ENCODE data around the gene GRID2. TPM values are rescaled to one million over a fixed set of nuclear protein-coding genes. Genes with fewer than 3 reads are reported as not detected.

GRID2 gene
- total RNA-seq, 1 experiment from 2014 or later, result not detected

- BruUV-seq (replicated peaks), result no TSS peak
- peaks cover 7% of the 10 kb centered on the region for H3K4me1 Mint-ChIP-seq (ENCODE audit: insufficient read depth, unreplicated experiment)
- intact Hi-C loops (cut with micrococcal nuclease), result loop anchor here (10.0 kb wide), 1 partner anchor 81 kb away; no protein-coding TSS in a partner anchor
- H3K36me3 Mint-ChIP-seq (ENCODE audit: insufficient read depth, unreplicated experiment), result no peaks in the 10 kb centered on the region
- ChIA-PET POLR2A (no interaction called here), CTCF (interaction anchor here (0.6 kb wide), 1 partner anchor 808 kb away, joined by 3 read pairs; no protein-coding TSS in a partner anchor)
- peak overlapping the region; percentile 52 for H3K27ac Mint-ChIP-seq (ENCODE audit: low read depth, unreplicated experiment)
- no peaks in the 10 kb centered on the region for H3K9me3 Mint-ChIP-seq (ENCODE audit: unreplicated experiment)
- TF ChIP-seq, protein P1, sequence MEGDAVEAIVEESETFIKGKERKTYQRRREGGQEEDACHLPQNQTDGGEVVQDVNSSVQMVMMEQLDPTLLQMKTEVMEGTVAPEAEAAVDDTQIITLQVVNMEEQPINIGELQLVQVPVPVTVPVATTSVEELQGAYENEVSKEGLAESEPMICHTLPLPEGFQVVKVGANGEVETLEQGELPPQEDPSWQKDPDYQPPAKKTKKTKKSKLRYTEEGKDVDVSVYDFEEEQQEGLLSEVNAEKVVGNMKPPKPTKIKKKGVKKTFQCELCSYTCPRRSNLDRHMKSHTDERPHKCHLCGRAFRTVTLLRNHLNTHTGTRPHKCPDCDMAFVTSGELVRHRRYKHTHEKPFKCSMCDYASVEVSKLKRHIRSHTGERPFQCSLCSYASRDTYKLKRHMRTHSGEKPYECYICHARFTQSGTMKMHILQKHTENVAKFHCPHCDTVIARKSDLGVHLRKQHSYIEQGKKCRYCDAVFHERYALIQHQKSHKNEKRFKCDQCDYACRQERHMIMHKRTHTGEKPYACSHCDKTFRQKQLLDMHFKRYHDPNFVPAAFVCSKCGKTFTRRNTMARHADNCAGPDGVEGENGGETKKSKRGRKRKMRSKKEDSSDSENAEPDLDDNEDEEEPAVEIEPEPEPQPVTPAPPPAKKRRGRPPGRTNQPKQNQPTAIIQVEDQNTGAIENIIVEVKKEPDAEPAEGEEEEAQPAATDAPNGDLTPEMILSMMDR (IDR thresholded peaks at IDR 0.05; ENCODE audit: unreplicated experiment), result no peak
- DNase-seq (ENCODE audit: unreplicated experiment), result peak; percentile 79
- no peaks in the 10 kb centered on the region for H3K27me3 Mint-ChIP-seq (ENCODE audit: insufficient read depth, unreplicated experiment)
- H3K4me3 Mint-ChIP-seq (ENCODE audit: unreplicated experiment), result no peak overlapping the region
Measured at GRCh38 chr4:93396272-93396671, 1092.5 kb downstream of the GRID2 start.

DNA sequence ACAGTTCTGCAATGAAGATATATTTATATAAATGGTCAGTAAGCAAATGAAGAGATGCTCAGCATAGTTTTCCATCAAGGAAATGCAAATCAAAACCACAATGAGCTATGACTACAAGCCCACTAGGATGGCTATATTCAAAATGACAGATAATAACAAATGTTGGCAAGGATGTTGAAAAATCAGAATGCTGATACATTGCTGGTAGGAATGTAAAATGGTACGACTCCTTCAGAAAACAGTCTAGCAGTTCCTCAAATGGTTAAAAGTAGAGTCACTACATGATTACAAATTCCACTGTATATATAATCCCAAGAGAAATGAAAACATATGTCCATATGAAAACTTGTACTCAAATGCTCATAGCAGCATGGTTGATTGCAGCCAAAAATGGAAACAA is 1099.8 kb downstream of the GRID2 start:
- H3K27ac Mint-ChIP-seq (ENCODE audit: low read depth, unreplicated experiment), result no peak overlapping the region
- H3K27me3 Mint-ChIP-seq (ENCODE audit: insufficient read depth, unreplicated experiment), result no peaks in the 10 kb centered on the region
- H3K36me3 Mint-ChIP-seq (ENCODE audit: insufficient read depth, unreplicated experiment), result no peaks in the 10 kb centered on the region
- no peak overlapping the region for H3K4me3 Mint-ChIP-seq (ENCODE audit: unreplicated experiment)
- no peaks in the 10 kb centered on the region for H3K4me1 Mint-ChIP-seq (ENCODE audit: insufficient read depth, unreplicated experiment)
- H3K9me3 Mint-ChIP-seq (ENCODE audit: unreplicated experiment), result no peaks in the 10 kb centered on the region
- intact Hi-C loops (cut with micrococcal nuclease), result no loop called here
- CTCF ChIA-PET, result interaction anchor here (0.6 kb wide), 1 partner anchor 255 kb away, joined by 3 read pairs; no protein-coding TSS in a partner anchor
- POLR2A ChIA-PET, result no interaction called here
- DNase-seq (ENCODE audit: unreplicated experiment), result no peak
- TF ChIP-seq, protein P1 (IDR thresholded peaks at IDR 0.05; ENCODE audit: unreplicated experiment), result no peak
- BruUV-seq (replicated peaks), result no TSS peak

GRCh38 chr4:93407493-93408275 is 1103.9 kb downstream of the GRID2 start:
- intact Hi-C loops (cut with micrococcal nuclease), result no loop called here
- BruUV-seq (replicated peaks), result no TSS peak
- TF ChIP-seq, protein P1 (IDR thresholded peaks at IDR 0.05; ENCODE audit: unreplicated experiment), result no peak
- Mint-ChIP-seq H3K27ac (ENCODE audit: low read depth, unreplicated experiment) (no peak overlapping the region), H3K27me3 (ENCODE audit: insufficient read depth, unreplicated experiment) (no peaks in the 10 kb centered on the region), H3K4me1 (ENCODE audit: insufficient read depth, unreplicated experiment) (no peaks in the 10 kb centered on the region), H3K36me3 (ENCODE audit: insufficient read depth, unreplicated experiment) (no peaks in the 10 kb centered on the region), H3K9me3 (ENCODE audit: unreplicated experiment) (no peaks in the 10 kb centered on the region), H3K4me3 (ENCODE audit: unreplicated experiment) (no peak overlapping the region)
- CTCF ChIA-PET, result interaction anchor here (1.2 kb wide), 1 partner anchor 53 kb away, joined by 3 read pairs; no protein-coding TSS in a partner anchor
- POLR2A ChIA-PET, result no interaction called here
- no peak for DNase-seq (ENCODE audit: unreplicated experiment)

DNA sequence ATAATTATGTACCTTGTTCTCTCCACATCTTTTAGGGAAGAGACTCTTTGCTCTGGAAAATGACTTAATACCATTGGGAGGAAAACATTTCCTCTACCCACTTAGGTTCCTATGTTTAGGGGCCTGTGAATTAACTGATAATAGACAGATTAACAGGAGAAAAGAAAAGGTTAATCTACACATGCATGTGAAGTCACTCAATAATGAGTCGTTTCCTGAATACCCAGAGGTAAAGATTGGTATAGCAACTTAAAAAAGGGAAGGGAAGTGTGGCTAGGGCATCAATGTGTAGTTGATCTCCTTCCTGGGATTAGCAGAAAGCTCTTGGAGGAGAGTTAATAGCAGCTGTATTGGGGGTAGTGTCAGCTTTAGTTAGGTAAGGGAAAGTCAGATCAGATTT is 1105.3 kb downstream of the GRID2 start:
- ChIA-PET POLR2A (no interaction called here), CTCF (no interaction called here)
- no peak overlapping the region for H3K4me3 Mint-ChIP-seq (ENCODE audit: unreplicated experiment)
- H3K27ac Mint-ChIP-seq (ENCODE audit: low read depth, unreplicated experiment), result no peak overlapping the region
- intact Hi-C loops (cut with micrococcal nuclease), result no loop called here
- TF ChIP-seq, protein P1 (IDR thresholded peaks at IDR 0.05; ENCODE audit: unreplicated experiment), result no peak
- no peaks in the 10 kb centered on the region for H3K9me3 Mint-ChIP-seq (ENCODE audit: unreplicated experiment)
- no peaks in the 10 kb centered on the region for H3K36me3 Mint-ChIP-seq (ENCODE audit: insufficient read depth, unreplicated experiment)
- no TSS peak for BruUV-seq (replicated peaks)
- no peaks in the 10 kb centered on the region for H3K4me1 Mint-ChIP-seq (ENCODE audit: insufficient read depth, unreplicated experiment)
- no peak for DNase-seq (ENCODE audit: unreplicated experiment)
- H3K27me3 Mint-ChIP-seq (ENCODE audit: insufficient read depth, unreplicated experiment), result no peaks in the 10 kb centered on the region

All from MCF 10A (cell line).